Right ventricle myocardium inferior (tissue), 1 donor: ENCODE data around the gene NPIPA7. TPM values are rescaled to one million over a fixed set of nuclear protein-coding genes. Genes with fewer than 3 reads are reported as not detected.
"Not testable (repeated sequence)": the region's sequence is repeated elsewhere in the genome, so short reads cannot be mapped to it uniquely, and the experiment has no call there.

Experiments used
- ATAC-seq: fragments of 200-7000 bp; cut with Tn5 transposase; one replicate; pipeline ENCODE4 v1.9.1; 2020; ENCODE audit warnings: mild to moderate bottlenecking, moderate library complexity
- DNase-seq: peaks from one replicate; pipeline ENCODE4 v3.0.0; 2021; ENCODE audit errors: missing footprints
- intact Hi-C: fragments of 100-400 bp; cut with DNase I; formaldehyde crosslinking; loops from one replicate; pipeline ENCODE4 v1.11.0; 2022
- microRNA-seq: library from miRNA; unstranded; fragments of <30 nt; microRNA quantifications from one replicate; pipeline ENCODE4 v1.2.0, GENCODE V29; 2020
- total RNA-seq: library from RNA; stranded (reverse); fragmentation: NEBNext Ultra II Directional; extraction: Animal tissue kit (Norgen Biotek cat#: 25700); gene quantifications from one replicate; pipeline ENCODE4 v1.2.1, GENCODE V29; 2021
- donor health status: DM: no; HTN: yes; CAD: no; lungs with severe emphysema.

NPIPA7 gene
- total RNA-seq, 1 donor from 2014 or later = 3.0 TPM

DNA sequence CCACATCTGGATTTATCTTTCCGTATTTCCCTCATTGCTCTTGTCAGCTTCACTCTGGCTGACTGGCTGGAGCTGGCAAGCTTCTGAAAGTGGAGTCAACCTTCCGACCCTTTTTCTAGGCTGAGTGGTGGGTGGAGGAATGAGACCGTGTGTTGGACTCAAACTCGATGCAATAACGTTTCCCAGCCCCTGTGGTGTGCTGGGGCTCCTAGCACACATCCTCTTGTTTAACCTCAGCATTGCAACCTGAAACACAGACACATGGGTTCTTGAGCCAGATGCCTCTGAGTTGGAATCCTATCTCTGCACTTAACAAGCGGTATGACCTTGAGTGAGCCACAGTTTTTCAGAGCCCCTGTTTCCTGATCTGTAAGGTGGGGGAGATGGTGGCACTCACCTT is 29.5 kb downstream of the NPIPA7 start:
- intact Hi-C loops, ATAC-seq, DNase-seq: not testable (repeated sequence)

DNA sequence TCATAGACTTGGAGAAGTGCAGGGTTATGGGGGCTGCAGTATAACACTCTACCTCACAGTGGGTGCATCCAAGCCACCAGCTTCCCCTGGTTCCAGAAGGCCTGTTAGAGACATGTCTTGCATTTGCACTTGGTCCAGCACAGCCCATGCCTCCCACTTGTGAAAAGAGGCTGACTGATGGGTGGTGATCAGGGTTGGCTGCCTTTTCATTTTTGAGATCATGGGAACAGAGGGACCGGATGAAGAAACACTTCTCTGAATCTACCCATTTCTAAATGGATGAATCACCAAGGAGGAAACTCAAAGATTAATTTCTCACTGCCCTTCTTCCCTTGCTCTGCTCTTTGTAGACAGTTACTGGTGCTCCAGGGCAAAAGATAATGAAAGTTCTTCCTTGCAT is 34.8 kb downstream of the NPIPA7 start:
- ATAC-seq, intact Hi-C loops, DNase-seq: not testable (repeated sequence)

DNA sequence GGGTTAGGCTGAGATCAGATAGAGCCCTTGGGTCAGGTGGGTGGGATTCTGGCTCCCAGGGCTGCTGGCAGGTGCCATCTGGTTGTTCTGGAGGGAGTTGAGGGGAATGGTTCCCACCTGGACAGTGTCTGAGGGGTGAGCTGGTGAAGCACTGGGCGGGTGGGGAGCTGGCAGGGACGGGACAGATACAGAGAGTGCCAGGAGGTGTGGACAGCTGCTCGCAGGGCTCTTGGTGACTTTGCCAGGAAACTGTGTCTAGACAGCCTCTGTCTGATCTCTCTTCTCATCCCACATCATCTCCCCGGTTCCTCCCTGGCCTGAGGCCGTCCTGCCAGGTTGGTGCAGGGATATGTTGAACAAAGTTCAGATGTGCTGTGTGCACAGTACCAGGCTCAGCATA is 38.1 kb downstream of the NPIPA7 start:
- DNase-seq, intact Hi-C loops: not testable (repeated sequence)
- peak; percentile 45 for ATAC-seq

DNA sequence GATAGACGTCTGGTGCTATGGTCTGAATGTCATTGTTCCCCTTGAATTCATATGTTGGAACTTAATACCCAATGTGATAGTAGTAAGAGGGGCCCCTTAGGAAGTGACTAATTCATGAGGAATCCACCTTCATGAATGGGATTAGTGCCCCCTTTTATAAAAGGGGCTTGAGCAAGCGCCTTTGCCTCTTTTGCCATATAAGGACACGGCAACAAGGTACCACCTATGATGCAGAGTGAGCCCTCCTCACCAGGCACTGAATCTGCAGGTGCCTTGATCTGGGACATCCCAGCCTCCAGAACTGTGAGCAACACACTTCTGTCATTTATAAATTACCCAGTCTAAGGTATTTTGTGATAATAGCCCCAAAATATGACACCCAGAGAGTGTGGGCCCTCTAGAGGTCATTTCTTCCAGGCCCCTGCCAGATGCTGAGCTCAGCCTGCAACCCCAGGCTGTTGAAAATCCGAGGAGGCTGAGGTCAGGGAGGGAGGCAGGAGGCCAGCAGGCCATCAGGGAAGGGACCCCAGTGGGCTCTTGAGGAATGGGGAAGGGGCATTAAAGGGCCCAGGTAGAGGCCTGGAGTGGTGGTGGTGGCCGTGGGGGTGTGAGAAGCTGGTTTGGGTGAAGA is 39.1 kb downstream of the NPIPA7 start:
- ATAC-seq, DNase-seq, intact Hi-C loops: not testable (repeated sequence)

DNA sequence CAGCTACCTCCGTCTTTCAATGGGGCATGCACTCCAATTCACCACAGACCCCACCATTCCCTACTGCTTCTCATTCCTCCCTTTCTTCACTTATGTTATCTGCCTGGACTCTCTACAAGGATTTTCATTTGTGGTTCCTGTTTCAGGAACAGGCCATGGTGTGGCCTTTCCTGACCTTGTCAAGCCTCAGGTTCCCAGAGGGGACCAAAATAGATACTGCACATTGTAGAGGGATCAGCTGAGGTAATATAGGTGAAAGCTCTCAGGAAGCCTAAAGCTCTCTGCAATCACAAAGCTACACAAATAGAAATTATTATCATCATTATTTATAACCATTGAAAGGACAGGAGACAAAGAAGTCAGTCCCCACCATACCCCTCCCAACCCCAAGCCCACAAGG is 41.6 kb downstream of the NPIPA7 start:
- DNase-seq, intact Hi-C loops: not testable (repeated sequence)
- ATAC-seq = peak; percentile 43

DNA sequence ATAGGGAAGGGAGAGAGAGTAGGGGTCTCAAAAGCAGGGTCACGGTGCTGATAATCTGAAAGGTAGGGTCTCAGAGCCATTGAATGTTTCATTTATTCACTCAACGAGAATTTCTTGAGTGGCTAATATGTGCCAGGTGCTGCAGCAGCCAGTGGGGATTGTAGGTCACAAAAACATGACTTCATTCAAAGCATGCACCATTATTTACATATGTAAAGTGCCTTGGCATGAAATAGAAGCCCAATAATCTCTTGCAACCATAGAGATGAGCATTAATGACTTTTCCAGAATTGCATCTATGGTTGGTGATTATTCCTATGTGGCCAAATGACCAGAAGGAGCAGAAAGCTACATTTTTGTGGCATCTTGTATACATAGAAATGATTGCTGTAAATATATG is 46.2 kb downstream of the NPIPA7 start:
- ATAC-seq, intact Hi-C loops, DNase-seq: not testable (repeated sequence)

DNA sequence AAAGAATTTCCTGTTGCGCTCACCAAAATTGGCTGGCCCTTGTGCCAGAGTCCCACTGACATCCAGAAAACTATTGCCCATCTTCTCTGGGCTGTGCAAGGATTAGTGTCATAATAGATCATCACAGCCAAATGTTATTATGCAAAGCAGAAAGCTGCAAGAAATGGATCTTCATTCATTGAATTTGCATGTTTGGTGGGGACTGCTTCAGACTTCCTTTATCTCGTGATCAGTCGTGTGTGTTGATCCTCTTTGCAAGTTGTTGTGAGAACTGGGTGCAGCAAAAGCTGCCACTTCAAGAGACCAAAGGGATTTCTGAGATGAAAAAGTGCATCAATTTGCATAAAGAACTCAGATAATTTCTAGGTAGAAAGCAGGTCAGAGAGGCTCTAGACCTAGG is 52.2 kb downstream of the NPIPA7 start:
- intact Hi-C loops, ATAC-seq, DNase-seq: not testable (repeated sequence)

DNA sequence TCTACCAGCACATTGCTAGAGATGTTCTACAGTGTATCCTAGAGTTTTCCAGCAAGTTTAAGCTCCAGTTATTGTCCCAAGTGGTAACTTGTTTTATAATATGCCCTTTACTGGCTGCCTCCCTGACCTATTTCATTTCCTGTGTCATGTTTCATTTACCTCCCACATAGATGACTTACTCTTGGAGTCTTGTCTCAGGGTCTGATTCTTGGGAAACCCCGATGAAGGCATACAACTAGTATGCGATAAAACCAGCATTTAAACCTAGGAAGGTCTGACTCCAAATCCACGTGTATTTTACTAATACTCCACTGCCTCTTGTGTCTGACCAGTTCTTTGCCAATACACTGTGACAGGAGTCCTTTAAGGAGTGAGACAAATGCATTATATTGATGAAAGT is 55.8 kb downstream of the NPIPA7 start:
- ATAC-seq, DNase-seq, intact Hi-C loops: not testable (repeated sequence)

DNA sequence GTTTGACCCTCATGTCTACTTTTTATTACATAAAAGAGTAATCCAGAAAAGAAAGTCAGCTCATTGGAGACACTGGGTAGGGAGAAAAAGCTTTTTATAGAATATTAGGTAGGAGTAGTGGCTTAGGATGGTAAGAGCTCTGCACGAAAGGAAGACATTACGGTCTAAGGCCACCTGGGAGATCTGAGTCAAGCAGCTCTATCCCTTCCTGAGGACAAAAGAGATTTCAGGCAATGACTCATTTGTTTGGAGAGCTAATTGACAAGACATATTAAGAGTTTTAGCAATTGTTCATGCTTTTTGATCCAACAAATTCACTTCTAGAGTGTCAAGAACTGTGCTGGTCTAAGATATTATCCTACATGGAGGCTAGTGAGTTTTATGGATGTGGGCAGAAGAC is 62.5 kb downstream of the NPIPA7 start:
- DNase-seq, intact Hi-C loops, ATAC-seq: not testable (repeated sequence)

Small RNA genes lying within 50 kb of the gene (microRNA-seq; reads per million reads assigned to microRNA genes)
- gene MIR6511A3 (not detected), gene MIR6770-2 (not detected)

Other genes with a start within 250 kb of the NPIPA7 start
- 2.2 TPM for gene ABCC6, start 155.6 kb upstream of the NPIPA7 start, total RNA-seq
- 27.5 TPM for gene NOMO3, start 146.6 kb upstream of the NPIPA7 start, total RNA-seq